HG02759 (cell line): ENCODE results near the gene MBP.

Experiments used
- ATAC-seq: cut with Tn5 transposase; IDR thresholded peaks from one replicate; pipeline ENCODE4 v1.9.1; 2021; ENCODE audit warnings: mild to moderate bottlenecking, moderate library complexity; ENCODE audit not compliant: unreplicated experiment

The MBP gene

DNA sequence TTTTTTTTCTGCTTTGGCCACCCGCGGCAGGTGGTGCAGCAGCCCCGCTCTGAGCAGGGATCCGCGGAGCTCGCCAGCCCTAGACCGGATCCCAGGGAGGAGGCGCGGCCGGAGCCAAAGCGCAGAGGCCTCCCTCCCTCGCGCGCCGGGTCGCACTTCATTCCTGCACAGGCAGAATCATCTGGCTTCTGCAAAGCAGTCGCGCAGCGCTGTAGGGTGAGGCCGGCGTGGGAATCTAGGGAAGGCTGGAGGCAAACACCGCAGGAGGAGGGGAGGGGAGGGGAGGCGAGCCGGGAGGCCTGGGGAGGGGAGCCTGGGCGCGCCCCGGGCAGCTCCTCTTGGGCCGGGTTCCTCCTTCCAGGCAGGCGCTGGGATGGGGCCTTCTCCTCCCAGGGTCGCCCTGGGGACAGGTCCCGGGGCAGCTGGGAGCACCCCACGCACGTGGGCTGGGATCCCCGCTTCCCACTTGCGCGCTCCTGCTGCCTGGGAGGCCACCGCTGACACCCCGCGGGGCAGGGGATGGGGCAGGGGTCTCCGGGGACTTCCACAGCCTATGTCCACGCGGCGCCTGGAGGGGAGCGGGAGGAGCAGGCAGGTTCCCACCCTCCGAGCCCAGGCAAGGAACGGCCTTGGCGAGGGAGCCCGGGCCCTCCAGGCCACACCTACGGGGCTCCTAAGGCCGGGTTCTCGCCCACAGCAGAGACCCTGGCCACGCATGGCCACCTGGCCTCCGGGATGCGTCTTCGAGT is 45.0 kb downstream of the MBP start:
- ATAC-seq, result no peak

DNA sequence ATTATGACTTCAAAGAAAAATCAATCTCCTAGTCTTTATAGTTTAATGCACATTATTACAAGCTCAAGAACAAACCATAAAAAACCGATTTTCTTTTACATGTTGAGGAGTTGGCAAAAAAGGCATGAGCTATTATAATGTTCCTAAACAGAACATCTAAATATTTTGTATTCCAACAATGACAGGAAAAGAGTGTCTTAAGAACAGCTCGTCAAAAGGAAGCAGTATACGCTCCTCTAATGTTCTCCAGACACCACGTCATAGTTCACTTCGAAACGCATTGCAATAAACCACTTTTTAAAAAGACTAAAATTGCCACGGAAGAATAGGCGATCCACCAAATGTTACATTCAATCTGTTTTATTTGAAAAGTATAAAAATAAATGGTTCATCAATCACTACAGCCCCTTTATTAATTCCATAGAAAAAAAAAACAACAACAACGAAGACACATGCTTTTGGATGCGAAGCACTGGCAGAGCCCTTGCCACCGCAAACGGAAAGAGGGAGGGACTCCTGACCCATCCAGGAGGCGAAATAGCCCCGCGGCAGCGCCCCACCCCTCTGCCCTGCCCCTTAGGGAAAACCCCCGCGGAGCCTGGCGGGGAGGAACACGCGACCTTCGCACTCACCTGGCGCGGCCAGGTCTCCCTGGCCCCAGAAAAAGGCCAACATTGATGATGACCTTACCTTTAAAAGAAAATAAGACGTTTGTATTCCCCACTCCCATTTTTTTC is 45.8 kb downstream of the MBP start:
- no peak for ATAC-seq

DNA sequence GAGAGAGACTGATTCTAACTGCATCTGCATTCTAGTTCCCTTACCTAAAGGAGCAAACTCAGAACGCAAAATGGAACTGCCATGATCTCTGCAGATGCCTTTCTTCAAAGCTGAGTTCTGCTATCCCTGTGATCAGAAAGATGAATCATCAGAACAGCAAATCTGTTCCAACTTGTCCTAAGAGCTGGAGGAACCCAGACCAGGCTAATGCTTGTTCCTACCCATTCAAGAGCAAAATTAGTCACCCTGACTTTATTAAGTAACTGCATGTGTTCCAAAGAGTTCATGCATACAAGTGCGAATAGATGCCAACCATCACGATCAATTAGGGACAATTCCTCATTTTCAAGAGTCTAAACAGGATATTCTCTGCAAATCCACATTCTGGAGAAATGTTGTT is 46.5 kb downstream of the MBP start:
- no peak for ATAC-seq

DNA sequence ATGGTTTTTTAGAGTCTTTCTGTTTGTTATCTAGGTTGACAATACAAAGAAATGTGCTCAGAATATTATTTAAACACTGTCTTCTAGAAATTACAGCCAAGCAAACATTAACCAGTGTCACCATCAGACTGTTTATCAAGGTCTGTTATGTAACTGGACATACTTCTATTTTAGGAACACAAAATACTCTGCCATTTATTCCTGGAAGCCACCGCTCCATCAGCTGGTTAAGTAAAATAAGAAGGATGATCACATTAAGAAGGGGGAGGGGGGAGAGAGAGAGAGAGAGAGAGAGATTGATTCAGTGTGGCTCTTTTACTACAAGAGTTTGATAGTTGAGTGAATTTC is 47.9 kb downstream of the MBP start:
- no peak for ATAC-seq

DNA sequence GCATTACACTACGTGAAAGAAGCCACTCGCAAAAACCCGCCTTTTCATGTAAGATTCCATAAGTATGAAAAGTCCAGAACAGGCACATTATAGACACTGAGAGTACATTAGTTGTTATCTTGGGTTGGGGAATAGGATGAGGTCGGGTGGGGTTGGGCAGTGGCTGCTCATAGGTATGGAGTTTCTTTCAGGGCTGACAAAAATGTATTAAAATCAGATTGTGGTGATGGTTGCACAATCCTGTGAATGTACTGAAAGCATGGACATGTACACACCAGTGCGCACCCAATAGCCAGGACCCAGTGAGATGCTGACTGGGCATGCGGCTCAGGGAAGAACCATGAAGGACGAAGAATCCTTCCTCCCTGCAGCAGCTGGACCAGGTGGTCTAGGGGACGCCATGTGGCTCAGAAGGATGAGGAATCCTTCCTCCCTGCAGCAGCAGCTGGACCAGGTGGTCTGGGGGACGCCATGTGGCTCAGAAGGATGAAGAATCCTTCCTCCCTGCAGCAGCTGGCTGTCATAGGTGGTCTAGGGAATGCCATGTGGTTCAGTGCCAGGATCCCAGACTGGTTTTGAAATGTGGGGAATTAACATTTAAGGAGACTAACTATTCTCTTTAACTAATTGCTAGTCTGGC is 50.1 kb downstream of the MBP start:
- ATAC-seq, result no peak

DNA sequence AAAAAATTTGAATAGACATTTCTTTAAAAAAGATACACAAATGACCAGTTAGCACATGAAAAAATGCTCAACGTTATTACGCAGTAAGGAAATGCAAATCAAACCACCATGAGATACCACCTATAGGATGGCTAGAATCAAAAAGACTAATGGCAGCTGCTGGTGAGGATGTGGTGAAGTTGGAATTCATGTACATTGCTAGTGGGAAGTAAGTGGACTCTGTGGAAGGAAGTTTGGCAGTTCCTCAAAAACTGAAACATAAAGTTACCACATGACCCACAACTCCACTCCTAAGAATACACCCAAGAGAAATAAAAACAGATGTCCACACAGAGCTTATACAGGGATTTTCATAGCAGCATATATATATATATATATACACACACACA is 51.2 kb downstream of the MBP start:
- no peak for ATAC-seq

DNA sequence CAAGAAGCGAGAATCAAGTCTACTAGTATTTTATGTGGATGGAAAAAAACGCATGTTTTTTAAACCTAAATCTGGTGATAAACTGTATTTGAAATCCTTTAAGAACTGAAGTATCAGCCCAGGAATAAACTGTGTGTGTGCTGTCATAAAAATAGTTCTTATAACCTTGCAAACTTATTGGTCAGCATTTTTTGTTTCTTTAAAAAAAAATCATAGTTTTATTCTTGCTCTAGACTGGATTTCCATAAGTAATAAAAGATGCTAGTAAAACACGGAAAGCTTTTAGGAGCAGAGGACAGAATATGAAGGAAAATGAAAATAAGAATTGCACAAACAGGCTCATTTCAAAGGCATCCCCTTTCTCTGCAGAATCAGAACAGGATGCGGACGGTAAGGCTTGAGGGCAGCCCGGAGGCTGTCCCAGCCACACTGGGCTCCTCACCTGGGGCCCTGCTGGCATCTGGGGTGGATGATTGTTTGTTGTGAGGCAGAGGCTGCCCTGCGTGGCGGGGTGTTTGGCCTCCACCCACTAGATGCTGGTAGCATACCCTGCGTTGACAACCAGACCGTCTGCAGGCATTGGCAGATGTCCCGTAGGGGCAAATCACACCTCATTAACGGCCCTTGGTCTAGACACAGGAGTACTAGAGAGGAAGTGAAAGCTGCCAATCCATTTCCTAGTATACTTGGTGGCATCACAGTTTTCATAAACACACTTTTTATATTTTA is 52.5 kb downstream of the MBP start:
- ATAC-seq, result peak; percentile 95

DNA sequence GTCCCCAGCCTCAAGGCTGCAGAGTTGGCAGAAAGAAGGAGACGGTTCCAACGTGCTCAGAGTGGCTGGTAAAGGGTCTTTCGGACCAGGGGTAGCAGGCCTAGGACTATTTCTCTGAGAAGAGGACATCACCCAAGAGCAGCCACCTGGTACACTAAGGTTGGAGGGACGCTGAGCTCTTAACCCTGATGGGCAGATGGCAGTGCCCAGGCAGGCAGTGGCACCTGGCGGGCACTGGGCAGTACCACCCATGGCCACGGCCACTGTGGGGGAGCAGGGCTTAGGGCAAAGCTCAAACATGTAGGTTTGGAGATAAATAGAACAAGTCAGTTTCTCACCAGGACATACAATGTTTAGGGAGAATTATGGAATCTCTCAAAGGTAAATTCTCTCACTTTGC is 53.5 kb downstream of the MBP start:
- ATAC-seq, result no peak

DNA sequence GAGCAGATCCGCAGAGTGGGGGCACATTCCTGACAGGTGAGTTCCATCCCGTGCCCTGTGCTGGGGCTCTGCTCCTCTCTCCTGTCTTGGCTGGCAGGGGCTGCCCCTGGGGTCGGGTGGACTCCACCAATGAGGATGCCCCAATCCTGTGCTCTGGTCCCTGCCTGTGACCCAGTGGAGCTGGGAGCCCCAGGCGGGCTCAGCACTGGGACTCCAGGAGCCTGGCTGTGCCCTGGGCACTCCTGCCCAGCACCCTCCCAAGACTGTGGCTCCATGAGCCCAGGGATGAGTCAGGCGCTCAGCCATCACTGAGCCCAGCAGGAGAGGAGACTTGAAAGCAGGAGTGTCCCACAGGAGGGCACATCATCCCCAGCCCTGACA is 53.9 kb downstream of the MBP start:
- no peak for ATAC-seq

DNA sequence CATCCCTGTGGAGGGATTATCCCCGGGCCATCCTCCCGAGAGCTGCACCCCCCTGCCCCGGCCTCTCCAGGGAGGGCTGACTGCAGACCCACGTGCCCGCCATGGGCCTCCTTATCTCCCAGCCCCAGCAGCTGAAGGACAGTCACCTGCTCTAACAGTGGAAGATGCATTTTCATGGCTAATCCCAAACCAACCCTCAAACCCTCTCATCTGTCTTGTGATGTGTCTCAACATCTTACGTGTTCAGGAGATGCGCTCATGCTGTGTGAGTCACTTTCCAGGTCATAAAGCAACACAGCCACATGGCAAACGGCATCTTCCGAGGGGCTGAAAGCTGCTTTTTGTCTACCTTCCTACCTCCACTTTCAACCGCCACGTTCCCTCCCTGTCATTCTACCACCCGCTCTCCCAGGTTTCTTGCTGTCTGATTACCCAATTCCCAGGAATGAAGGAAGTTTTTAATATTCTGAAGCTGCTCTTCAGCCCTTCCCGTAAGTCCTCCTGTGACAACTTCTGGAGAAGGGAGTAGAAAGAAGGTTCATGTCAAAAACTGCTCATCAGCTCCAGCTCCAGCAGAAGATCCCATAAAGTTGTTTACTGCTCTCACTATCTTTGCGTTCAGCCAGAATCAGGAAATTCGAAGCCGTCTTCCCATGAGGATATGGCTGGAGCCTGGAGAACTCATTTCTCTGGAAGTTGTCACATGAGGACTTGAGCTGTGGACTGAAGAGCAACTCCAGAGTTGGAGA is 54.5 kb downstream of the MBP start:
- no peak for ATAC-seq

DNA sequence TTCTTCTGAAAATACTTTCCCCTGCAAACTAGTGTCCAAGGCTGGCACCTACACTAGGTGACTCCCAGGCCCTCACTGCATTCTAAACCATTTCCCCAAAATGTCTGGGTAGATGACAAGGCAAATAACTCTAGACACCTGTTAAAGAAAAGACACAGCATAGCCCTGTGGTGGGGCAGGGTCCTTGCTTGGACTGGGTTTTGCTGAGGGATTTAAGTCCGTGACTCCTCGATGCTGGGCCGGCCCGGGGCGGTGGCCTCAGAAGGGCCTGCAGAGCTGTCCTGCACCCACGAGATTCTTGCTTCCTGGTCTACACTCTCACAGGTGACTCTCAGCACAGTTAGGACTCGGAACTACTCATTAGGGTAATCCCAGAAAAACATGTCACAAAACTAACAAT is 55.2 kb downstream of the MBP start:
- ATAC-seq, result no peak

DNA sequence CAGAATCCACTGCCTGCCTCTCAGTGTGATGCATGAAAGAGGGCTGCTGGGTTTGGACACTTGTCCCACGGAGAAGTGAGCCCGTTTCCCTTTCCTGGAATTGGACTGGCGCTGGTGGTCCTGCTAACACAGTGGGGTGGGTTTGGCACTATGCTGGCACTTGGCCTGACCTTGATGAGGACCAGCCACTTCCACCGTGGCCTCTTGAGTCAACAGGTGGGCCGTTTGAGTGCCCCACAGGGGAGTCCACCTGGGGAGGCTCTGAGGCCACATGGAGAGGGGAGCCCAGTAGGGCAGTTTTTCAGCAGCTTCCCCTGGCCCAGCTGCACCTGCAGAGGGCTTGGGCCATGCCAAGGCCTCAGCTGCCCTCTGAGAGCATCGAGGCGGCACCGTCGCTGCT is 56.5 kb downstream of the MBP start:
- no peak for ATAC-seq

DNA sequence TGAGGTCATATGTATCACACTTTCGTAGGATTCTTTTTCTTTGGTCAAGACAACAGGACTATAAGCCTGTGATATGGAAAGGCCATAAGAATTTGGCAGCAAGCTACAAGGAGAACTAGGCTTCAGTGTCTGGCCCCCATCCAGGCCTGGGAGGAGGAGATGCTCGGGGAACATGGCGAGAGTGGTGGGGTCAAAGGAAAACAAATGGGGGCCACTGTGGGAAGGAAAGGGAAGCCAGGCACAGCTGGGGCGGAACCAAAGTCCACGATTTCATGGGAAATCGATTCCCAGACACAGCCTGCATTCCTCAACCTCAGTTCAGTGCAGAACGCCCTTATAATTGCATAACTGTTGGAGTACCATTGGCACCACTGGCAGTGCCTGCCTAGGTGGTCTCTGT is 58.2 kb downstream of the MBP start:
- ATAC-seq, result no peak

DNA sequence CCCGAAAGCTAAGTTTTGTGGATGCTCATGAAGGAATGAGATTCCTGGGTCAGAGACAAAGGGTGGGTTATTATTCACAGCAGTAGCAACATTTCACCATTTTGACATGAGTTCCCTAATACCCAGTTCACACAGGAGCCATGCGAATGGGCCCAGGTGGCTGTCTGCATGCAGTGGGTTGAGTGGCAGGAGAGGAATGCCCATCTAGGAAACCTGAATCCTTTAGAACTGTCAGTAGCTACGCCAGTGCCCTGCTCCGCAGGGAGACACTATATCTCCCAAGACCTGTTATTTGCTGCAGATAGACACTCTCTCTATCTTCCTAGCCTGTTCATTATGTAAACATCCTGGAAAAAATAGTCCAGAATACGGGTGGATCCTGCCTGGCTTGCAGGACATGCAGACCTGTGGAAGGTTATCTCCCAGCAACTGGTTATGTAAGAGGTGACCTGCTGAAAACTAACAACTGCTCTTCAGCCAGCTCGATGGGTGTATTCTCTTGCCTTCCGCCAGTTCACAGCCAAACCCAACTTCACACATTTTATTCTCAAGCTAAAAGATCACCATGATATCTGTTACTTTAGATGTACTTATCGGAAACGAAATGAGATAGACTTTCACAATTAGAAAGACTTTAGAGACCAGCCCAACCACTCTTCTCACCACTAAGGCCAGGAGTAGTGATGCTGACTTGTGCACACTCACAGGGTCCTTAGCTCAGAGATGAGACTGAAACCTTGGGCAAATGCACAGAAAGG is 59.1 kb downstream of the MBP start:
- no peak for ATAC-seq

DNA sequence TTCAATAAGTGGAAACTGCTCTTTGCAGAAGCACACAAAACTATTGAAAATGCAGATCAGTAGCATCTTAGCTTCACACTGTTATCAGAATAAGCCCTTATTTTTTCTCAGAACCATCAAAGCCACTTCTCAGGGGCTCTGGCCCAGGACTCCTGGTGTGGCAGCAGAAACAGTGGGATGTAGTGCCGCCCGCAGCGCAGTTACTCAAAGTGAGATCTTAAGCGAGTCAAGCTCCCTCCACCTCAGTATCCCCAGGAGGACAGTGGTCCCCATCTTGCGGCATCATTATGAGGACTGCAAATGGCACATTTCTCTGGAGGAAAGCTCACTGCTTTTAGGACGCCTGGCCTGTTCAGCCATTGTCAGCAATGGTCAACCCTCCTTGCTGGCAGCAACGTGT is 60.0 kb downstream of the MBP start:
- no peak for ATAC-seq

DNA sequence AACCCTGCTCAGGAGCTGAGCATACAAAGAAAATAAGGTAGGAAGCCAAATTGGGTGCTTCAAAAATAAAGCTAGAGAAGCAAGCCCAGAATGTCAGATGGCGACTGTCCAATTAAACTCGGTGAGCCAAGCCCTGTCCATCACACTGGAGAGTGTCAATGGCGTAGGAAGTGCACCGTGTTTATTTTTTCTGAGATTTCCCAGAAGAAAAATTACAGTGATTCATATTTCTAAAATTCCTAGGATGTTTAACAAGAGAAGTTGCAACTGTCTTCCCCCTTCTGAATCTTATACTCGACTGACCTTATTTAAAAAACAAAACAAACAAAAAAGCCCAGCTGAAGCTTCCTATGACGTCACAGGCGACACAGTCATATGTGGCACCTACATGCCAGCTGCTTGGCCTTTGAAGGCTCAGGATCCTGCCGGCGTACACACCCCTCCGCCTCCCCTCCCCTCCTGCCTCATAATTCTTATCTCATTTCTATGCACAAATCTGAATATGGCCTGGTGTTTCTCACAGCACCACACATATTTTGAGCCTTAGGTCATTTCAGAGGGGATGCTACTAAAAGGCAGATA is 60.8 kb downstream of the MBP start:
- ATAC-seq, result no peak

DNA sequence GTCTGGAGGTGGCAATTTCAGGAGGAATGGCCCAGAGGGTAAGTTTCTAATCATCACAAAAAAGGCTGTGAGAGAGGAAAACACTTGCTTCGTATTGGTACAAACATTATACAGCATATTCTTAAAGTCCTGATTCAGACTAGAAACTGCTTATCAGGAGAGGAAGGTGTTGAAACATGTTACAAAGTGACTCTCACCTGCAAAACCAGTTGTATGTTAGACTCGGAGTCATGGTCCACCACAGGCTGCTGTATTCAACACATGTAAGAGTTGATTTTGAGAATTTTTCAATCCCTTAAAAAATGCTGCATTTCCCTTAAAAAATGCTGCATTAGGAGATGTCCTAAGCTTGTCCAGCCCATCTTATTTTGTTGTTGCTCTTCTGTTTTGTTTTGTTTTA is 61.5 kb downstream of the MBP start:
- no peak for ATAC-seq

DNA sequence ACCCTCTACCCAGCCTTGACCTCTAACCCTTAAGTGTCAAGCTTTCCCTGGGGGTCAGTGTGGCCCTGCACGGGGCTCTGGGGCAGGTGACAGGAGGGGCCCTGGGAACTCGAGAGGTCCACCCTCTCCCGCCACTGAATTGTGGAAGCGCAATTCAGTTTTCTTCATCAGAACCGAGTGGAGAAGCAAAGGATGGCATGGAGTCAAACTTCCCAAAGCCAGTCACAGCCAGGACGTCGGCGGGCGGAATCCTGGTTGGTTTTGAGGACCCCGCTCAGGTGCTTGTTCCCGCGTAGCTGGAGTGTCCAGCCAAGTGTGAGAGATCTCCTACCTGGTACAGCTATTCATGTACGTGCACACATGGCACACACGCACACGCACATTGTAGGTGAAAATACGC is 62.0 kb downstream of the MBP start:
- no peak for ATAC-seq

DNA sequence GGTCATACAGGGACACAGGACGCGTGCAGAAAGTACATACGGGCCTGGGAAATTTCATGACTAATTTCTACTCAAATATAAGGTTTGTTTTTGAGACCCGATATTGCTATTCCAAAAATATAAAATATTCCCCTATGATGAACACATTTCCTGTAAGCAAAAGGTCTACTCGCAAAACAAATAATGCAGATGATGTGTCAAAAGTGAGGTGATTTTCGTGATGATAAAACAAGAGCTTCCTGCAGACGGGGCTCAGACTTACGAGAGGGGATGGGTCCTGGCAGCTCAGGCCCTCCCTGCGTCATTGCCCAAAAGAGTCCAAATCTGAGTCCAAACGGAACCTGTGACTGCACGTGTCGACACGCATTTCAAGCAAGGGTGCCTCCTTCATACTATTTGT is 62.7 kb downstream of the MBP start:
- no peak for ATAC-seq

DNA sequence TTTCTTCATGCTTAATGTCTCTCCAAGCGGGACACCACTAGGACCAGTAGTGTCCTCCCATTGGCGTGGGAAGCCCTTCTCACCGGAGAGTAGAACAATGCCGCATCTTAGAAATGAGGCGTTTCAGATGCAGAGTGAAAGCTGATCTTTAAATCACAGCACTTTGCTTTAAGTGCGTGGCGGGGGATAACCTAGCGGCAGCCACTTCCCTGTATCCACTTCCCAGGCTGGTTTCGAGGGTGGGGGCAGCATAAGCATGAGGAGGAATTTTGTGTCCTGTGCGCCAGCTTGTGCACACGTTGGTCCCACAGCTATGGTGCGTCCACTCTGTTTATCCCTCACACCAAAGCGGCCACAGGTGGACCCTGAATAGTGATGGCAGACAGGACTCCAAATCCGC is 63.1 kb downstream of the MBP start:
- ATAC-seq, result no peak
